ENCODE data around the gene ATCAY.
"Not testable (repeated sequence)": the region's sequence is repeated elsewhere in the genome, so short reads cannot be mapped to it uniquely, and the experiment has no call there.

The ATCAY gene

GRCh38 chr19:3863648-3864047 is 16.8 kb upstream of the ATCAY start:
- ChIA-PET POLR2A (ENCODE audit: low non-redundant PET) (no interaction called here), CTCF (interaction anchor here (1.1 kb wide), 1 partner anchor 42 kb away, joined by 3 read pairs; no protein-coding TSS in a partner anchor)
- no peak overlapping the region for H3K27ac ChIP-seq
- no peak for DNase-seq (ENCODE audit: low spot score)
- no peak for TF ChIP-seq CTCF (conservative IDR thresholded peaks at IDR 0.05; ENCODE audit: low read depth)

- CTCF ChIA-PET: no interaction called here
- POLR2A ChIA-PET (ENCODE audit: low non-redundant PET): no interaction called here
- no peak for DNase-seq (ENCODE audit: low spot score)
- no peak overlapping the region for H3K27ac ChIP-seq
- TF ChIP-seq CTCF (conservative IDR thresholded peaks at IDR 0.05; ENCODE audit: low read depth): no peak
Measured at GRCh38 chr19:3866910-3867638, 13.4 kb upstream of the ATCAY start.

GRCh38 chr19:3867971-3868769 is 12.3 kb upstream of the ATCAY start:
- no peak for TF ChIP-seq CTCF (conservative IDR thresholded peaks at IDR 0.05; ENCODE audit: low read depth)
- H3K27ac ChIP-seq: no peak overlapping the region
- no peak for DNase-seq (ENCODE audit: low spot score)
- CTCF ChIA-PET: no interaction called here
- POLR2A ChIA-PET (ENCODE audit: low non-redundant PET): no interaction called here

- no peak within 1 kb of the TSS for H3K27ac ChIP-seq
- no peak for TF ChIP-seq CTCF (conservative IDR thresholded peaks at IDR 0.05; ENCODE audit: low read depth)
- CTCF ChIA-PET: no interaction called here
- no peak for DNase-seq (ENCODE audit: low spot score)
- POLR2A ChIA-PET (ENCODE audit: low non-redundant PET): no interaction called here
Measured at GRCh38 chr19:3868770-3869456, 11.6 kb upstream of the ATCAY start, which contains the start of gene ZFR2. Gene ZFR2 (minus strand): TSS chr19:3869038. CDS start chr19:3869017, 21 bp downstream.

- POLR2A ChIA-PET (ENCODE audit: low non-redundant PET): no interaction called here
Measured at GRCh38 chr19:3873151-3873550, 7.3 kb upstream of the ATCAY start.

GRCh38 chr19:3874695-3875094 is 5.8 kb upstream of the ATCAY start:
- POLR2A ChIA-PET (ENCODE audit: low non-redundant PET): not testable (repeated sequence)

More at GRCh38 chr19:3873151-3873550, 7.3 kb upstream of the ATCAY start:
- DNase-seq (ENCODE audit: low spot score): no peak
- no peak for TF ChIP-seq CTCF (conservative IDR thresholded peaks at IDR 0.05; ENCODE audit: low read depth)
- no peak overlapping the region for H3K27ac ChIP-seq
- CTCF ChIA-PET: no interaction called here

More at GRCh38 chr19:3874695-3875094, 5.8 kb upstream of the ATCAY start:
- CTCF ChIA-PET: interaction anchor here (0.7 kb wide), 1 partner anchor 255 kb away, joined by 3 read pairs; no protein-coding TSS in a partner anchor
- DNase-seq (ENCODE audit: low spot score); H3K27ac ChIP-seq: not testable (repeated sequence)
